COLO829 (cell line): Measurements from ENCODE around the gene ZNF692.

Experiments
- DNase-seq: peaks from one replicate; pipeline ENCODE4 v3.0.0; 2012; ENCODE audit warnings: low spot score

The ZNF692 gene

DNA sequence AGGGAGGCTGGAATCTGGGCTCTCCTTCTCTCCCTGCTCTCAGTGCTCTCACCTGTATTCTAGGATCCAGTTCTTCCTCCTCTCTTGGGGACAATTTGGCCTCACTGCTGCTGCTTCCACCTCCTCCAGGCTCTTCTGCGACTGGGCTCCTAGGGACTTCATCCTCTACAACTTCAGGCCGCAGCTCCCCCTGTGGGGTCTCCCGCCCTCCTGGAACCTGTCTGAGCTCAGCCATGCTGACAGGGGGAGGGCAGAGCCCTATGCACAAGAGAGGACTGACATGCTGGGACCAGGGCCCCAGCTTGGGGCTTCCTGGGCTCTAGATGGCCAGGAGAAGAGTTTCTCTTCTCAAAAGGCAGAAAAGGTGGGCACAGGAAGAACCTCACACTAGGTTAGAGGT lies 34.2 kb downstream of the ZNF692 start:
- DNase-seq = no peak

DNA sequence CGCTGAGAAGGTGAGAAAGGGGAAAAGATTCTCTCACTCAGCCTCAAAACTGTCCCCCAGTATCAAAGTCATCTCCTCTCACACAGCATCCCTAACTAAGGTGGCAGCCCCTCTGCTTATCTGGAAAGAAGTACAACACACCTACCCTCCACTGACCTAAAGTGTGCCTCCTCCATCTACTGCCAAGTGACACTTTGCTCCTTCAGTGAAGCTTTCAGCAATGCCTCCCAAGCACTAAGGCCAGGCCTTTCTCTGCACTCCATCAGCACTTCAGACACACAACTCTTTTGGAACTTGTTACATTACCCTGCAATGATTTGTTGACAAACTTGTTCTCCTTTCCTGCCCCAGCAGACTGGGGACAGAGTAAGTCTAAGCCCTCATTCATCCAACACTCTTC lies 34.6 kb downstream of the ZNF692 start:
- DNase-seq = no peak

- no peak for DNase-seq
Measured at GRCh38 chr1:248823517-248824001, 35.3 kb downstream of the ZNF692 start.

DNA sequence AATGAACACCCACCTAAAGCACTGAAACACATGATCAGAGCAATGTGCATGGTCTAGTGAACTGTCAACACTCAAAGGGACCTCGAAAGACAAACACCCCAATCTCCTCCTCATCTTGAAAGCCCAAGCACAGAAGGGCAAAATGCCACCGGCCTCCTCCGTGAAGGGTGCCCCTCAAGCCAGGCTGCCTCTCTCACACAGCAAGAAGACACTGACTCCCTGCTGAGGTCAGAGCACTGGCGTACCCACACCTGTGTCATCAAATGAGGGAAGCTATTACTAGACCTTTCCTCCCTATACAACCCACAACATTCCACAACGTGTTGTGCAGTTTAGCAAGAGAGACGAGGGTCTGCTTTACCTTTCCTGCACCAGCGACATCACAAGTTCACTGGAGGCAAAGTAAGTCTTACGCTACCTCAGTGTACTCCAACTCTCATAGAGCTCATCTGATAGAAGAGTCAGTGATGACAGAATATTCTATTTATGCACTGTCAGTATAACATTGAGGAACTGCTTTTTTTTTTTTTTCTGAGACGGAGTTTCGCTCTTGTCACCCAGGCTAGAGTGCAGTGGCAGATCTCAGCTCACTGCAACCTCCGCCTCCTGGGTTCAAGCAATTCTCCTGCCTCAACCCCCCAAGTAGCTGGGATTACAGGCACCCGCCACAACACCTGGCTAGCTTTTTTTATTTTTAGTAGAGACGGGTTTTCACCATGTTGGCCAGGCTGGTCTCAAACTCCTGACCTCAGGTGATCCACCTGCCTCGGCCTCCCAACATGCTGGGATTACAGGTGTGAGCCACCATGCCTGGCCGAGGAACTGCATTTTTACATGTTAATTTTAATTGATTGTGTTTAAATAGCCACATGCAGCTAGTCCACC lies 36.5 kb downstream of the ZNF692 start:
- no peak for DNase-seq

DNA sequence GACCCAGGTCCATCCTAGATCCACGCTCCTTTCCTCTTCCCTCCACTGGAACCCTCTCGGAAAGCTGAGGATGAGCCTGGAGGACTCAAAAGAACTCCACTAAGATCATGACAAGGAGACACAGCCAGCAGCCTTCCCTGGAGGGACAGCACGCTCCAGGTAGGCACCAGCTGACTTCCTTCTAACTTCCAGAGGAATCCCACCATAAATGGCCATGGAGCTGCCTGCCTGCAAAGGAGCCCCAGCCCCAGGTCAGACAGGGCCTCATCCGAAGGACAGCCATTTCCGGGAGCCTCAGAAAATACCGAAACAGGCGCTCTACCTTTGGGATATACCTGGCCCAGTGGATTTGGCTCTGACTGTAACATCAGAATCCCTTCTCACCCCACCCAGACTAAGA lies 37.2 kb downstream of the ZNF692 start:
- no peak for DNase-seq

GRCh38 chr1:248821101-248821500 lies 37.8 kb downstream of the ZNF692 start:
- DNase-seq = no peak

- no peak for DNase-seq
Measured at GRCh38 chr1:248820041-248820585, 38.8 kb downstream of the ZNF692 start.

GRCh38 chr1:248818505-248819374 lies 40.1 kb downstream of the ZNF692 start:
- no peak for DNase-seq

DNA sequence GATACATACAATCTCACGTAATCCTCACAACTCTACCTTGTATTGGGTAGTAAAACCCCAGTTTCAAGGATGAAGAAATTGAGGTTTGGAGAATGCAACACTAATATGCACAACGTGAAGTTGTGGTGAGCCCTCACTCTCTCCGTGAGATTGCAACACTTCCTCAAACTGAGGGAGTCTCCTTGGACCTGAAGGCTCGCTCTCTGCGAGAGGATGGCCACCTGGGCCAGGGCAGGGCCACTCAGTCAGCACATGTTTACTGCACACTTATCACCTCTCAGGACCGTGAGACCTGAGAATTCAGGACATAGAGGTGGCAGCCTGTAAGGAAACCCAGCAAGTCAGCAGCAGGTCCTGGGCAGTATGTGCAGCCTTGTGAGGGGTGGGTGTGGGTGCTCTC lies 41.8 kb downstream of the ZNF692 start:
- no peak for DNase-seq

- no peak for DNase-seq
Measured at GRCh38 chr1:248816042-248816851, 42.6 kb downstream of the ZNF692 start.

DNA sequence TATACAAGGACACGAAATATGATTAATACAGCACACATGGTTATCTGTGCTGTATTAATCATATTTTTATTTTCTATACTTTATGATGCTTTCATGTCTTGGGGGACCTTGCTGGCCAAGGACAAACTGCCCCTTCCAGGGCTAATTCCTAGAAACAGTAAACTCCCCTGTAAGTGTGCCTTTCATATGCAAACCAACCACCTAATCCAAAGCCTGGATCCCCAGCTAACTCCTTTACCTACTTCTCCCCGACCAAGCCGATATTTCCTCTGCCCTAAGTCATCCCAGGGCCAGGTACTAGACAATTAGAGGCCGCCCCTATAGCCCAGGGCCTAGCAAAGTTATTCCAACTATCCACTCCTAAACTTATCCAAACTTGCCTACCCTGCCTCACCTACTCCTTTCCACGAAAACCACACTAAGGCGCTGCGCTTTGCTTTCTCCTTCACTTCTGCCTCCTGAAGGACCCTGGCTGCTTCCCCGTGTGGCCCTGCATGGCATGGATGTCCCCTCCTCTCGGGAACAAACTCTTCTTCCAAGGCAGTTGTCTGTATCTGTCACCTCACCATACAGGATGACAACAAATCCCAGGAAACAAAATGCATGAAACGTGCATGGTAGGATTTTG lies 43.4 kb downstream of the ZNF692 start:
- DNase-seq = no peak

DNA sequence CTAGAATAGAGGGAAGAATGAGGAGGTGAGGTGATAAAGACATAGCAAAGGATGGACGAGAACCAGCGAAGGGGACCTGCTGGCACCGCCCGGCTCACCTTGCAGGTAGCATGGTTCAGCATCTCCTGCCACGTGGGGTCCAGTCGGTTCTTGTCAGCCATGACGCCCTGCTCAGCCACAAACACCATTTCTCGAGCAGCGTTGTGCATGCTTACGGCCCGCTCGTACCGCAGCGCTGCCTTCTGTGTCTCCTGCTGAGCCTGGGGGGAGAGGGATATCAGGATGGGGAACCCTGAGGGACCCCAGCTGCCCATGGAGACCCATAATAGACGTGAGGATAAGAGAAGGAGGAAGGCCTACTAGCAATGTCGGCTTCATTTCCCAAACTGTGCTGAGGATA lies 44.5 kb downstream of the ZNF692 start:
- DNase-seq = no peak

- no peak for DNase-seq
Measured at GRCh38 chr1:248813546-248813945, 45.3 kb downstream of the ZNF692 start.

- DNase-seq = no peak
Measured at GRCh38 chr1:248812736-248813425, 46.0 kb downstream of the ZNF692 start.

DNA sequence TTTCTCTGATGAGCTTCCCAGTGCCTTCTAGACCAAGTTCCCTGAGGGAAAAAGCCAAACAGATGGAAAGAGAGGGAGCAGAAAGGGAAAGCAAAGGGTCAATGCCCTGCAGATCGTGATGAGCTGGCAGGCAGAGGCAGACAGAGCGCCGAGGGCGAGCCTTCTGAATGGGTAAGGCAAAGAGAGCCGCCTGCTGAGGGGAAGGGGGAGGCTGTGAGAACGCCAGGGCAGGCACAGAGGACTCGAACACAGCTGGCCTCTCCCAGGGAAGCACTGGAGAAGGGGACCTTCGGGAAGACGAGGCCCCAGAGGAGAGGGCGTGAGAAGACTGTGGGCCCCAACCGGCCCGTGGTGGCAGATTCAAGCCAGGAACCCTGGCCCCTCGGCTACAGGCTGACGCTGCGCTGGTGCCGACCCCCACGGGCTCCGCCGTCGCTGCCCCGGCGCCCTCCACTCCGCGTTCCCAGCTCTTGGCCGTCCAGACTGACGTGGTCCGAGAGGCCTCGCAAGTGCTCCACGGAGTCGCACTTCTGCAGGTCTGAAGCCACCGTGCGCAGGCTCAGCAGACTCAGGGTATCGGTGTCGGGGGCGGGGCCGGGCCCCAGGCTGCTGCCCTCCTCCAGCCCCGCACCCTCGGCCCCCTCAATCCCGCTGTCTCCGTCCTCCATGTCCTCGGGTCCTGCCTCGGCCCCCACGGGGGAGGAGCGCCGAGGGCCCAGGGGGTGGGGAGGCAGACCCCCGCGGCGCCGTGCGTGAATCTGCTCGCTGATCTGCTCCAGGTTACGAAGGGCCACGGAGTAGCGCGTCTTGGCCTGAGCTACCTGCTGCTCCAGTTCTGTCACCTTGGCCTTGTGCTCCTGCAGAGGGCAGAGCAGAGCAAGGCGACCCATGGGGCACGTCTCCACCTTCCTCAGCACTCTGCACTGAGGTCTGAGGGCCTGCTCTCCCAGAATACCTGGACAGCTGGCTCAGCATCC lies 47.1 kb downstream of the ZNF692 start:
- DNase-seq = no peak

DNA sequence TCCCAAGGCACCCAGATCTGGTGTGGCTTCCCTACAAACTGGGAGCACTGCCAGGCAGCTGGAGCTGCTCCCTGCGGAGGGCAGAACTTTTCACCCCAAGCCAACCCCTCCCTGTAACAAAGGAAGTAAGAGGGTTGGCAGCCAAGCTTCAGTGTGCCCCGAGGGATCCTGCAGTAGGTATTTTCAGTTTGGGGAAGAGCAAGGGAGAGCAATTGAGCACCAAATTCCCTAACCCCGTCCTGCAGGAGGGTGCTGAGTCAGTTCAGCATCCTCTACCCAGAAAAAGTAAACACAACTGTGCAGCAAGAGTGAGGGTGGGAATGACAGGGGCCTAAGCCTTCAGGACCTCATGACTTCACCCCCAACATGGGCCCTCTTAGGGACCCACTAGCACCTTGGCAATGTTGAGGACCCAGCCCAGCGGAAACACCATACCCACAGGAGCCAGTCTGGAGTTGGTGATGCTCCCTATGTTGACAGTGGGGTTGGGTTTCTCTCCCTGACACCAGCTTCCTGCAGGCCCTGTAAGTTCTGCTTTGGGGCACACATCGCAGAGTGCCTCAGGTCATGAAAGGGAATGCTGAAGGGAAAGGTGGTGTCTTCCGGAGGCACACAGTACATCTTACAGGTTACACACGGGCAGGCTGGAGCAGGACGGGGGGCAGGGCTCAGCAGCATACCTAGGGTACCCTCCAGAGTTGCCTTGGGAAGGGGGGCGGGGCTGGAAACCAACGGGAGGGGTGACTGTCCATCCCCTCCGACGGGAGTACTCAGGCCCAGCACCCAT lies 48.0 kb downstream of the ZNF692 start:
- DNase-seq = no peak

- no peak for DNase-seq
Measured at GRCh38 chr1:248810000-248810726, 48.7 kb downstream of the ZNF692 start.

DNA sequence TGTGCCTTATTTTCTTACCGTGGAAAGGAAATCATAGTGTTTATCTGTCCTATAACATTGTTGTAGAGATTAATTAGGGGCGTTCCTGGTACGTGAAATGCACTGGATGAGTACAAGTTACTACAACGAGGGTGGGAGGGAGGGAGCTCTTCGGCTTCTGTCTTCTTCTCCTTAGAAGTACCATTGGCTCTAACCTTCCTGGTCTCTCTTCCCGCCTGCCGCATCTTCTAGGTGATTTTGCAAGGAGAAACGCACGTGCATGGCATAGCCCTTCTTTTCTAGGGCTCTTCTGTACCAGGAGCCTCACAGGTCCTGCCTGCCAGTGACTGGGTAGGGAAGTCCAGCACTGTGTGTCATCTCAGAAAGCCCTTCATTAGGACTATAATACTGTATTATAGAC lies 50.0 kb downstream of the ZNF692 start:
- DNase-seq = no peak
